GM23338 (cell line): ENCODE results near the gene ITPRIPL1.

Experiments
- CREB1 ChIP-seq: fragments of 250-450 bp; sonication (Bioruptor Pico); IDR thresholded peaks from 2 replicates; pipeline ENCODE4 v1.5.0; 2020; ENCODE audit warnings: low read depth, mild to moderate bottlenecking, moderate library complexity
- CTCF ChIP-seq, 2 experiments: fragments of 200-600 bp in 1 of 2; sonication (generic) in 1 of 2; conservative IDR thresholded peaks; 2 replicates each; pipeline versions ENCODE4 v1.5.1 to v1.6.1; 2016 to 2017; ENCODE audit warnings: antibody characterized with exemption in 2 of 2, low read depth in 2 of 2, mild to moderate bottlenecking in 2 of 2, moderate library complexity in 1 of 2
- EZH2 ChIP-seq: fragments of 200-600 bp; sonication (generic); IDR thresholded peaks from one replicate; pipeline ENCODE4 v1.8.0; 2017; ENCODE audit warnings: antibody characterized with exemption, mild to moderate bottlenecking, low read depth; ENCODE audit not compliant: unreplicated experiment
- EZH2phosphoT487 ChIP-seq: fragments of 200-600 bp; sonication (generic); IDR thresholded peaks from one replicate; pipeline ENCODE4 v1.8.1; 2018; ENCODE audit warnings: antibody characterized with exemption; ENCODE audit not compliant: unreplicated experiment
- POLR2AphosphoS5 ChIP-seq: IDR thresholded peaks from 2 replicates; pipeline ENCODE4 v1.6.1; 2016; ENCODE audit warnings: antibody characterized with exemption, low read depth
- REST ChIP-seq: IDR thresholded peaks from one replicate; pipeline ENCODE4 v1.6.1; 2018; ENCODE audit warnings: antibody characterized with exemption; ENCODE audit not compliant: unreplicated experiment
- ZNF331 ChIP-seq: fragments of 250-450 bp; sonication (Bioruptor Pico); IDR thresholded peaks from 2 replicates; pipeline ENCODE4 v1.5.0; 2020; ENCODE audit warnings: low read depth, mild to moderate bottlenecking, moderate library complexity
- ZNF462 ChIP-seq: fragments of 250-450 bp; sonication (Bioruptor Pico); IDR thresholded peaks from 2 replicates; pipeline ENCODE4 v1.5.0; 2020; ENCODE audit warnings: mild to moderate bottlenecking, moderate library complexity

- no peak for TF ChIP-seq CTCF (conservative IDR thresholded peaks at IDR 0.05; ENCODE audit: low read depth in 2 of 2)
- no peak for TF ChIP-seq CREB1
- no peak for TF ChIP-seq REST
- no peak for TF ChIP-seq EZH2
- no peak for TF ChIP-seq POLR2AphosphoS5
- TF ChIP-seq EZH2phosphoT487: no peak
- TF ChIP-seq ZNF331: no peak
- TF ChIP-seq ZNF462: no peak
Observed at GRCh38 chr2:96315005-96315399, 10.1 kb upstream of the ITPRIPL1 start.
